ENCODE results near the gene TEX264.

Gene TEX264

DNA sequence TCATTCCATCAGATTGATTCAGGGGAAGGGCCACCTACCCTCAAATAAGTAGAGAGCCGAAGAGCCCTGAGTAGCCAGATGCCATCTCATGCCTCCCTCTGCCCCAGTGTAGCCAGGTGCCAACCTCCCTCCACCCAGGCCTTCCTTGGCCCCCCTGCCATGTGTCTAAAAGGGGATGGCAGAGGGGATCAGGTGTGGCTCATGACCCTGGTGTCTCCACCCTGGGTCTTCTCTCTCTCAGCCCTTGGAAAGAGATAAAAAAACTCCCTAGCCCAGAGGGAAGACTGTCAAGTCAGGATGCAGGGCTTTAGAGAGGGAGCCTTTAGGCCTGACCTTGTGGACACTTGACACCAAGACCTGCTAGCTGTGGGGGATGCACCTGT, 41.0 kb downstream of the TEX264 start:
- Mint-ChIP-seq H3K27ac (no peak overlapping the region), H3K4me1 (ENCODE audit: low read depth) (peaks cover 11% of the 10 kb centered on the region), H3K9me3 (ENCODE audit: low read depth) (no peaks in the 10 kb centered on the region), H3K36me3 (no peaks in the 10 kb centered on the region), H3K27me3 (no peaks in the 10 kb centered on the region), H3K4me3 (no peak overlapping the region)

DNA sequence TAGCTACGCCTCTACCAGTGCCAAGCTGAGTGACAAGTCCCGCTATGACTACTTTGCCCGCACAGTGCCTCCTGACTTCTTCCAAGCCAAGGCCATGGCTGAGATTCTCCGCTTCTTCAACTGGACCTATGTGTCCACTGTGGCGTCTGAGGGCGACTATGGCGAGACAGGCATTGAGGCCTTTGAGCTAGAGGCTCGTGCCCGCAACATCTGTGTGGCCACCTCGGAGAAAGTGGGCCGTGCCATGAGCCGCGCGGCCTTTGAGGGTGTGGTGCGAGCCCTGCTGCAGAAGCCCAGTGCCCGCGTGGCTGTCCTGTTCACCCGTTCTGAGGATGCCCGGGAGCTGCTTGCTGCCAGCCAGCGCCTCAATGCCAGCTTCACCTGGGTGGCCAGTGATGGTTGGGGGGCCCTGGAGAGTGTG, 41.5 kb downstream of the TEX264 start:
- no peak overlapping the region for H3K4me3 Mint-ChIP-seq
- no peaks in the 10 kb centered on the region for H3K27me3 Mint-ChIP-seq
- H3K27ac Mint-ChIP-seq = no peak overlapping the region
- peaks cover 8% of the 10 kb centered on the region for H3K4me1 Mint-ChIP-seq (ENCODE audit: low read depth)
- H3K9me3 Mint-ChIP-seq (ENCODE audit: low read depth) = no peaks in the 10 kb centered on the region
- H3K36me3 Mint-ChIP-seq = no peaks in the 10 kb centered on the region

DNA sequence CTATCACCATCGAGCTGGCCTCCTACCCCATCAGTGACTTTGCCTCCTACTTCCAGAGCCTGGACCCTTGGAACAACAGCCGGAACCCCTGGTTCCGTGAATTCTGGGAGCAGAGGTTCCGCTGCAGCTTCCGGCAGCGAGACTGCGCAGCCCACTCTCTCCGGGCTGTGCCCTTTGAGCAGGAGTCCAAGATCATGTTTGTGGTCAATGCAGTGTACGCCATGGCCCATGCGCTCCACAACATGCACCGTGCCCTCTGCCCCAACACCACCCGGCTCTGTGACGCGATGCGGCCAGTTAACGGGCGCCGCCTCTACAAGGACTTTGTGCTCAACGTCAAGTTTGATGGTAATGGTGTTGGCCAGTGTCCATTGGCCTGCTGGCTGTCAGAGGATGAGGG, 41.9 kb downstream of the TEX264 start:
- Mint-ChIP-seq H3K4me1 (ENCODE audit: low read depth) (peaks cover 8% of the 10 kb centered on the region), H3K27ac (no peak overlapping the region), H3K4me3 (no peak overlapping the region), H3K27me3 (no peaks in the 10 kb centered on the region), H3K36me3 (no peaks in the 10 kb centered on the region), H3K9me3 (ENCODE audit: low read depth) (no peaks in the 10 kb centered on the region)

DNA sequence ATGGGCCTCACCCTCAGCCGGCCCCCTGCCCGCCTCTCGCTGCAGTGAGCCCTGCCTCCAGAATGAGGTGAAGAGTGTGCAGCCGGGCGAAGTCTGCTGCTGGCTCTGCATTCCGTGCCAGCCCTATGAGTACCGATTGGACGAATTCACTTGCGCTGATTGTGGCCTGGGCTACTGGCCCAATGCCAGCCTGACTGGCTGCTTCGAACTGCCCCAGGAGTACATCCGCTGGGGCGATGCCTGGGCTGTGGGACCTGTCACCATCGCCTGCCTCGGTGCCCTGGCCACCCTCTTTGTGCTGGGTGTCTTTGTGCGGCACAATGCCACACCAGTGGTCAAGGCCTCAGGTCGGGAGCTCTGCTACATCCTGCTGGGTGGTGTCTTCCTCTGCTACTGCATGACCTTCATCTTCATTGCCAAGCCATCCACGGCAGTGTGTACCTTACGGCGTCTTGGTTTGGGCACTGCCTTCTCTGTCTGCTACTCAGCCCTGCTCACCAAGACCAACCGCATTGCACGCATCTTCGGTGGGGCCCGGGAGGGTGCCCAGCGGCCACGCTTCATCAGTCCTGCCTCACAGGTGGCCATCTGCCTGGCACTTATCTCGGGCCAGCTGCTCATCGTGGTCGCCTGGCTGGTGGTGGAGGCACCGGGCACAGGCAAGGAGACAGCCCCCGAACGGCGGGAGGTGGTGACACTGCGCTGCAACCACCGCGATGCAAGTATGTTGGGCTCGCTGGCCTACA, 44.4 kb downstream of the TEX264 start:
- no peak overlapping the region for H3K4me3 Mint-ChIP-seq
- no peaks in the 10 kb centered on the region for H3K36me3 Mint-ChIP-seq
- peaks cover 20% of the 10 kb centered on the region for H3K4me1 Mint-ChIP-seq (ENCODE audit: low read depth)
- H3K27ac Mint-ChIP-seq = no peak overlapping the region
- H3K27me3 Mint-ChIP-seq = no peaks in the 10 kb centered on the region
- no peaks in the 10 kb centered on the region for H3K9me3 Mint-ChIP-seq (ENCODE audit: low read depth)

DNA sequence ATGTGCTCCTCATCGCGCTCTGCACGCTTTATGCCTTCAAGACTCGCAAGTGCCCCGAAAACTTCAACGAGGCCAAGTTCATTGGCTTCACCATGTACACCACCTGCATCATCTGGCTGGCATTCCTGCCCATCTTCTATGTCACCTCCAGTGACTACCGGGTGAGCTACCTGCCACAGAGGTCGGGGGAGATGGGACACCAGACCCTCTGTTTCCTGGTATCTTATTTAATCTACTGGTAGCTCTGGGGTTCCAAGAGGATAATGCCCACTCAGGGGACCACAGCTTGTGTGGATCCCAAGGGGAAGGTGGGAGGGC, 44.9 kb downstream of the TEX264 start:
- H3K9me3 Mint-ChIP-seq (ENCODE audit: low read depth) = no peaks in the 10 kb centered on the region
- no peaks in the 10 kb centered on the region for H3K36me3 Mint-ChIP-seq
- H3K27ac Mint-ChIP-seq = no peak overlapping the region
- H3K4me1 Mint-ChIP-seq (ENCODE audit: low read depth) = peaks cover 25% of the 10 kb centered on the region
- no peaks in the 10 kb centered on the region for H3K27me3 Mint-ChIP-seq
- no peak overlapping the region for H3K4me3 Mint-ChIP-seq

DNA sequence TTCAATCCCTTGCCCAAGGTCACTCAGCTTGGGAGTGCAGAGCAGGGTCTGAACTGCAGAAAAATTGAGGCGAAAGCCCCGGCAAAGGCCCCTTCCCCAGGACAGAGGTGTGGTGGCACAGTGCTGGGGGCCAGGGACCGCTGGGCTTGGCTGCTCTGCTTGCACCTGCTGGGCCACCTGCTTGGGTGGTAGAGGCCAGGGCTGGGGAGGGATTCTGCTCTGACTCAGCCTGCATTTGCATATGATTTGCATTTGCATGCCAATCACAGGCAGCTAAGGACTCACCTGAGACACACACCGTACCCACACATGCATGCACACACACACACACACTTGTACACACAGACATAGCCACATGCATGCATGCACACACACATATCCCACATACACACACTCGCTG, 45.8 kb downstream of the TEX264 start:
- H3K4me1 Mint-ChIP-seq (ENCODE audit: low read depth) = peaks cover 31% of the 10 kb centered on the region
- no peak overlapping the region for H3K4me3 Mint-ChIP-seq
- no peaks in the 10 kb centered on the region for H3K9me3 Mint-ChIP-seq (ENCODE audit: low read depth)
- no peak overlapping the region for H3K27ac Mint-ChIP-seq
- H3K27me3 Mint-ChIP-seq = no peaks in the 10 kb centered on the region
- no peaks in the 10 kb centered on the region for H3K36me3 Mint-ChIP-seq

DNA sequence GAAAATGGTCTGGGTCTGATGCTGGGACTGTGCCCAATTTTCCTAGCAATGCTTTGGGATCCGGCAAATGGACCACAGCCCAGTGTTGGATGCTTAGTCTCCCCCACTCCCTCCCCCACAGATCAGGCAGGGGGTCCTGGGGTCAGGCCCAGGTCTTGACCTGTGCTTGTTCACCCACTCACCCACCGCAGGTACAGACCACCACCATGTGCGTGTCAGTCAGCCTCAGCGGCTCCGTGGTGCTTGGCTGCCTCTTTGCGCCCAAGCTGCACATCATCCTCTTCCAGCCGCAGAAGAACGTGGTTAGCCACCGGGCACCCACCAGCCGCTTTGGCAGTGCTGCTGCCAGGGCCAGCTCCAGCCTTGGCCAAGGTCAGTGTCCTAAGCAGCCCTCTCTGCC, 46.4 kb downstream of the TEX264 start:
- Mint-ChIP-seq H3K4me3 (no peak overlapping the region), H3K4me1 (ENCODE audit: low read depth) (peaks cover 36% of the 10 kb centered on the region), H3K27me3 (no peaks in the 10 kb centered on the region), H3K27ac (no peak overlapping the region), H3K36me3 (no peaks in the 10 kb centered on the region), H3K9me3 (ENCODE audit: low read depth) (no peaks in the 10 kb centered on the region)

DNA sequence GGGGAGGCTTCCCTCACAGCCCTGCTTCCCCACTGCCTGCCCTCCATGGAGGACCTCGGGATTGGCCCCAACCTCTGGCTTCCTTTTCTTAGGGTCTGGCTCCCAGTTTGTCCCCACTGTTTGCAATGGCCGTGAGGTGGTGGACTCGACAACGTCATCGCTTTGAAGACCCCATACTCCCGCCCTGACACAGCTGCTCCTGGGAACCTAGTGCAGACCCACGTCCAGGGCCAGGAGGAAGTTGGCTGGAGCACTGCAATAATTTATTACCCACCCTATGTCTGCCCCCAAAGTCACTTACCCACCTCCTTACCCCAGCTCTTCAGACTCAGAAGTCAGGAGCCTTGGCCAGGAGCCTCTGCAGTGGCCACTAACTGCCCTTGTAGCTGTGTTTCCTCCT, 46.9 kb downstream of the TEX264 start:
- H3K9me3 Mint-ChIP-seq (ENCODE audit: low read depth) = no peaks in the 10 kb centered on the region
- no peaks in the 10 kb centered on the region for H3K36me3 Mint-ChIP-seq
- no peaks in the 10 kb centered on the region for H3K27me3 Mint-ChIP-seq

DNA sequence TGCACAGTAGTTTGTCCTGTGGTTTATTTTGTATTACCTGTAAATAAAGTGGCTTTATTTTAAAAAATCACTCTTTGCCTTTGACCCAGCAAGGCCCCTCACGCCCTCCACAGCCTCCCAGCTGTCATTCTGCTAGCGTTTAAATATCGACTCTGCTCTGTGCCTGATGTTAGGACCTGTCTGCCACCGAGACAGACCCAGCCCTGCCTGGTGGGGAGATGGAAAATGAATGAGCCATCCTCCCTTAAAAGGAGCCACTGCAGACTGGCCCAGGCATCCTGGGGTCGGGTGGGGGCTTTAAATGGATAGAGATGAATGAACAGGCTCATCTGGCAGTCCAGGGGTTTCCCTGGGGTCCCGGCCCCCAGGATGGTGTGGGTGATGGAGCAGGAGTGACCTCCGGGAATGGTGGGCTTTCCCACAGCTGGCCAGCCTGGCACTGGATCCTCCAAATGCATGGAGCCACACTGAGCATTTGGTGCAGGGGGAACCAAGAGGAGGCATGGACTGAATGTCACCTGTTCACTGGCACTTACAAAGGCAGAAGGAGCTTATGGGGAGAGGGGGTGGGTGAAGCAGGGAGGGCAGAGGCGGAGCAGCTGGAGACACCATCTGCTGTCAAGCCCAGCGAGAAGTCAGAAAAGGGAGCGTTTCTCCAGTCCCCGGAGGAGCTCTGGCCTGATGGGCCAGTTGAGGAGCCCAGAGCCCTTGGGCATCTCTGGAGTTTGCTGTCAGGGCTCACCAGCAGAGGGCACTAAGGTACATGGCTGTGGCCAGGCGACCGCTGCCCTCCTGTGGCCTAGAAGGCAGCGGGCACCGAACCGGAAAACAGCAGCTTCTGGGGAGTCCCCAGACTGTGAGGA, 47.7 kb downstream of the TEX264 start:
- Mint-ChIP-seq H3K36me3 (no peaks in the 10 kb centered on the region), H3K4me3 (no peak overlapping the region), H3K9me3 (ENCODE audit: low read depth) (no peaks in the 10 kb centered on the region), H3K4me1 (ENCODE audit: low read depth) (peaks cover 36% of the 10 kb centered on the region), H3K27ac (peak overlapping the region; percentile 50), H3K27me3 (no peaks in the 10 kb centered on the region)

More for the DNA sequence above, 46.9 kb downstream of the TEX264 start:
- H3K27ac Mint-ChIP-seq = no peak overlapping the region
- peaks cover 36% of the 10 kb centered on the region for H3K4me1 Mint-ChIP-seq (ENCODE audit: low read depth)
- no peak overlapping the region for H3K4me3 Mint-ChIP-seq

DNA sequence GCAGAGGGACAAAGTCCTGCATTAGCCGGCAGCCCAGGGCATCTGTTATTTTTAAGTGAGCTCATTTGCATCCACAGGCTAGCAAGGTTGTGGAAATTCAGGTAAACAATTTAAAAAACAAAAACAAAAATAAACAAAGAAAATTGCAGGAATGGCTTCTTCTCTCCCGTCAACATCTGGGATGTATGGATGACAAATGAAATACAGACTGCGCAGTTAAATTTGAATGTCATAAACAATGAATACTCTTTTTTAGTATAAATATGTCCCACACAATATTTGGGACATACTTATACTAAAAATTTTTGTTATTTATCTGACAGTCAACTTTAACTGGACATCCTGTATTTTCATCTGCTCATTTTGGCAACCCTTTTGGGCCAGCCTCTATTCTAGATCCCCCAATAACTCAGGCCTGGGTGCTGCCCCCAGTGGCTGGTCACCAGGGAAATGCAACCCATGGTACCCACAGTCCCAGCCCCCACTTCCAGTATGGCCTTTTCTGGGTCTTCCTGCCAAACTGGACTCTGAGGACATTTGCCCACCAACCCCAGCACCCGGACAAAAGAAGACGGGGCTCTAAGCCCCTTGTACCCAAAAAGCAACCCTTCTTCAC, 48.5 kb downstream of the TEX264 start:
- H3K27ac Mint-ChIP-seq = no peak overlapping the region
- no peaks in the 10 kb centered on the region for H3K27me3 Mint-ChIP-seq
- H3K36me3 Mint-ChIP-seq = no peaks in the 10 kb centered on the region
- H3K4me1 Mint-ChIP-seq (ENCODE audit: low read depth) = peaks cover 36% of the 10 kb centered on the region
- no peak overlapping the region for H3K4me3 Mint-ChIP-seq
- no peaks in the 10 kb centered on the region for H3K9me3 Mint-ChIP-seq (ENCODE audit: low read depth)

DNA sequence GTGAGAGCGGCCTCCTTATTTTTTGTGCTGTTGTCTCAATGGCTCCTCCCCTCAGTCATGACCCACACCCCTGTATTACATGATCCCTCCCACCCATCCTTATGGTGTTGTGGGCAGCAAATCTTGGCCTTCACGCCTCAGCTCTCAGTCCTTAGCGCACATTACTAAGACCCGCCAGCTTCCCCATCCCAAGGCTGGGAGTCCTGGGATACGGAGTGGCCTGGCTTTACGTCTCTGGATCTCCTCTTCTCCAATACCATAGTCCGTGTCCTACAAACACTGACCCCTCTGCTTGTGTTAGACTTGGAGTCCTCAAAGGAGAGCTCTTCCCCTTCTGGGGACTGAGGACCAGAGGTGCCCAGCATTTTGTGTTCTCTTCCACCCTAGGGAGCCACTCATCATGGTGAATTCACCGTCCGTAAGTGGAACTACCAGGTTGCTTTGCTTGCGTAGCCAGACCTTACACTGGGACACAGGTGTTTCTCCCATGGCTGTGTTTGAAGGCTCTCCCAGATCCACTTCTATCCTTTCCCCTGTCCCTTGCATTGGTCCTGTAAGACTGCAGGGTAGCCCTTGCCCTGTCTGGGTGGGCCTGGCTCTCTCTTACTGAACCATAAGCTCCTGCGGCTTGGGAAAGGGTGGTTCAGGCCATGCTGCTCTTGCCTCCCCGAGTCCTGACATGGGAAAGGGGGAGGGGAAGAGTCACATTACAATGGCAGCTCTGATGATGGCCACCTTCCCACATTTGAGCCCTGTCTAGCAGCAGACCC, 49.4 kb downstream of the TEX264 start:
- Mint-ChIP-seq H3K4me3 (no peak overlapping the region), H3K36me3 (no peaks in the 10 kb centered on the region), H3K9me3 (ENCODE audit: low read depth) (no peaks in the 10 kb centered on the region), H3K4me1 (ENCODE audit: low read depth) (peaks cover 36% of the 10 kb centered on the region), H3K27ac (no peak overlapping the region), H3K27me3 (no peaks in the 10 kb centered on the region)

DNA sequence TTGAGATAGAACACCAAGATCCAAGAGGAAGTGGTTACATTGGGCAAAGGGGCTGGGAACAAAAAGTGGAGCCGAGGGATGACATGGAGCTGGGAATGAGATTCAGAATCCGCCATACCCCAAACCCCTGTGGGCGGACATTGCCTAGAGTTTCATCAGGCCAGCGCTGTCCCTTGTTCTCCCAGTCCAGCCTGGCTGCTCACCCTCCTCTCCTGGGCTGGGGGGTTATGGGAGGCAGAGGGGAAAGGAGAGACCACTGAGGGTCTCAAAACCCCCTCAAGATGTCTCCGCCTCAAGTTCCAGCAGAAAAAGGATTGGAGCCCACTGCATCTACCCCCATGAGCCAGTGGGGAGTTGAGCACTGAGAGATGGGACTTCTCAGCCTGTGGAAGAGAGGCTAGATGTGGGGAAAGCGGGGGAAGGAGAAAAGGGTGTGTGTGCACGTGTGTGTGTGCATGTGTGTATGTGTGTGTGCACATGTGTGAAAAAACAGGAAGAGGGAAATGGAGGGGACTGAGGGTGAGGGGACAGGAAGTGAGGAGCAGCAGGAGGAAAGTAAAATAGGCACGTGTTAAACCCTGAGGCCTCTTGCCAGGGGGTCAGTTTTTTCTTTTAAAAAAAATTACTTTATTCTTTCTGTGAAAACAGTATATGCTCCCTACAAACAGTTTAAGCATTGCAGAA, 50.2 kb downstream of the TEX264 start:
- H3K27me3 Mint-ChIP-seq = no peaks in the 10 kb centered on the region
- no peaks in the 10 kb centered on the region for H3K36me3 Mint-ChIP-seq
- peaks cover 36% of the 10 kb centered on the region for H3K4me1 Mint-ChIP-seq (ENCODE audit: low read depth)
- H3K9me3 Mint-ChIP-seq (ENCODE audit: low read depth) = no peaks in the 10 kb centered on the region
- H3K27ac Mint-ChIP-seq = peak overlapping the region; percentile 22
- no peak overlapping the region for H3K4me3 Mint-ChIP-seq

DNA sequence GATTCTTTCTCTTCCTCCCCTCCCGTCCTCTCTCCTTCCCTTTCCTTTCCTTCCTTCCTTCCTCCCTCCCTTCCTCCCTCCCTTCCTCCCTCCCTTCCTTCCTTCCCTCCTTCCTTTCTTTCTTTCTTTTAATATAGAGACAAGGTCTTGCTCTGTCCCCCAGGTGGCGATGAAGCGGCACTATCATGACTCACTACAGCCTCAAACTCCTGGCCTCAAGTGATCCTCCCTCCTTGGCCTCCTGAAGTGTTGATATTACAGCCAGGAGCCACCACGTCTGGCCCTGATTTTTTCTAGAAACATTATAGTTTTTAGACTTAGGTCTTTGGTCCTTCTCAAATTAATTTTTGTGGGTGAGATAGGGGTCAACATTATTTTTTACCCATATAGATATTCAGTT, 51.3 kb downstream of the TEX264 start:
- no peaks in the 10 kb centered on the region for H3K9me3 Mint-ChIP-seq (ENCODE audit: low read depth)
- peak overlapping the region; percentile 34 for H3K27ac Mint-ChIP-seq
- no peaks in the 10 kb centered on the region for H3K27me3 Mint-ChIP-seq
- no peak overlapping the region for H3K4me3 Mint-ChIP-seq
- no peaks in the 10 kb centered on the region for H3K36me3 Mint-ChIP-seq
- H3K4me1 Mint-ChIP-seq (ENCODE audit: low read depth) = peaks cover 36% of the 10 kb centered on the region

DNA sequence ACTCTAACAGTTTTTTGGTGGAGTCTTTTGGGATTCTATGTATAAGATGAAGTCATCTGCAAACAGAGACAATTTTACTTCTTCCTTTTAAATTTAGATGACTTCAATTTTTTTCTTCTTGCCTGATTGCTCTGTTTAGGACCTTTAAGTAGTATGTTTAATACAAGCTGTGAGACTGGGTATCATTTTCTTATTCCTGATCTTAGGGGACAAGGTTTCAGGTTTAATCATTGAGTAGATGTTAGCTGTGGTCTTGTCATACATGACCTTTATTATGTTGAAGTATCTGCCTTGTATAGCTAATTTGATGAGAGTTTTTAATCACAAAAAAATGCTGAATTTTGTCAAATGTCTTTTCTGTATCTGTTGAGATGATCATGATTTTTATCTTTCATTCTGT, 56.4 kb downstream of the TEX264 start:
- peak overlapping the region; percentile 14 for H3K4me3 Mint-ChIP-seq
- no peaks in the 10 kb centered on the region for H3K9me3 Mint-ChIP-seq (ENCODE audit: low read depth)
- no peaks in the 10 kb centered on the region for H3K27me3 Mint-ChIP-seq
- no peaks in the 10 kb centered on the region for H3K36me3 Mint-ChIP-seq
- H3K27ac Mint-ChIP-seq = peak overlapping the region; percentile 67
- H3K4me1 Mint-ChIP-seq (ENCODE audit: low read depth) = peaks cover 19% of the 10 kb centered on the region

Measured in activated naive CD8-positive, alpha-beta T cell (primary cell).